GM23338 (cell line): ENCODE measurements around the gene LEMD2. TPM values are rescaled to one million over a fixed set of nuclear protein-coding genes. Genes with fewer than 3 reads are reported as not detected.

Experiments used
- ATAC-seq: fragments of 200-7000 bp; cut with Tn5 transposase; 3 replicates; pipeline ENCODE4 v1.9.1; 2020
- DNase-seq: peaks from one replicate; pipeline ENCODE4 v3.0.0-alpha.2; 2015; ENCODE audit warnings: low spot score
- H2AFZ ChIP-seq: fragments of 200-600 bp; sonication (generic); 2 replicates; pipeline ENCODE4 v1.8.0; 2016; ENCODE audit warnings: antibody characterized with exemption, mild to moderate bottlenecking, moderate library complexity
- H3F3A ChIP-seq: fragments of 200-600 bp; sonication (generic); replicated peaks from 2 replicates; pipeline ENCODE4 v1.8.0; 2017; ENCODE audit warnings: antibody characterized with exemption, mixed run types, low read depth
- H3K27ac ChIP-seq: fragments of 200-600 bp; sonication (generic); 2 replicates; pipeline ENCODE4 v1.6.1; 2016; ENCODE audit warnings: low read depth
- H3K27me3 ChIP-seq: fragments of 200-600 bp; sonication (generic); 2 replicates; pipeline ENCODE4 v1.8.0; 2016; ENCODE audit warnings: mild to moderate bottlenecking, mixed run types, moderate library complexity; ENCODE audit not compliant: insufficient read depth
- H3K36me3 ChIP-seq: fragments of 200-600 bp; sonication (generic); 2 replicates; pipeline ENCODE4 v1.8.0; 2016; ENCODE audit warnings: mild to moderate bottlenecking; ENCODE audit not compliant: insufficient read depth
- H3K4me1 ChIP-seq: fragments of 200-600 bp; sonication (generic); 2 replicates; pipeline ENCODE4 v1.8.0; 2016; ENCODE audit warnings: mild to moderate bottlenecking, moderate library complexity; ENCODE audit not compliant: insufficient read depth
- H3K4me2 ChIP-seq: fragments of 200-600 bp; sonication (generic); 2 replicates; pipeline ENCODE4 v1.7.1; 2017; ENCODE audit warnings: mixed run types
- H3K4me3 ChIP-seq: fragments of 200-600 bp; sonication (generic); 2 replicates; pipeline ENCODE4 v1.6.1; 2016; ENCODE audit warnings: mixed run types
- H3K79me2 ChIP-seq: fragments of 200-600 bp; sonication (generic); replicated peaks from 2 replicates; pipeline ENCODE4 v1.8.0; 2017; ENCODE audit warnings: mild to moderate bottlenecking; ENCODE audit not compliant: insufficient read depth
- H3K9me2 ChIP-seq: fragments of 200-600 bp; sonication (generic); 2 replicates; pipeline ENCODE4 v1.8.0; 2017; ENCODE audit not compliant: insufficient read depth
- H4K20me1 ChIP-seq: fragments of 200-600 bp; sonication (generic); replicated peaks from 2 replicates; pipeline ENCODE4 v1.8.0; 2017; ENCODE audit warnings: mild to moderate bottlenecking; ENCODE audit not compliant: insufficient read depth
- H3K27ac Mint-ChIP-seq: 2 replicates; pipeline ENCODE4 v1.8.0; 2020; ENCODE audit warnings: inconsistent platforms, mild to moderate bottlenecking, moderate library complexity, mixed read lengths
- H3K27me3 Mint-ChIP-seq: 3 replicates; pipeline ENCODE4 v1.8.0; 2022; ENCODE audit warnings: low read depth, mild to moderate bottlenecking, moderate library complexity, mixed read lengths, inconsistent platforms; ENCODE audit not compliant: insufficient read depth, poor library complexity
- H3K36me3 Mint-ChIP-seq: 3 replicates; pipeline ENCODE4 v1.8.0; 2021; ENCODE audit warnings: low read depth, mild to moderate bottlenecking, inconsistent platforms, moderate library complexity, mixed read lengths
- H3K4me1 Mint-ChIP-seq: 3 replicates; pipeline ENCODE4 v1.8.0; 2020; ENCODE audit warnings: mild to moderate bottlenecking, inconsistent platforms, mixed read lengths
- H3K4me3 Mint-ChIP-seq: 3 replicates; pipeline ENCODE4 v1.8.0; 2021; ENCODE audit warnings: moderate library complexity, mild to moderate bottlenecking, inconsistent platforms, mixed read lengths
- H3K9me3 Mint-ChIP-seq: 3 replicates; pipeline ENCODE4 v1.8.0; 2020; ENCODE audit warnings: moderate library complexity, mild to moderate bottlenecking, inconsistent platforms, mixed read lengths
- CREB1 ChIP-seq: fragments of 250-450 bp; sonication (Bioruptor Pico); IDR thresholded peaks from 2 replicates; pipeline ENCODE4 v1.5.0; 2020; ENCODE audit warnings: low read depth, mild to moderate bottlenecking, moderate library complexity
- CTCF ChIP-seq, 2 experiments: fragments of 200-600 bp in 1 of 2; sonication (generic) in 1 of 2; conservative IDR thresholded peaks; 2 replicates each; pipeline versions ENCODE4 v1.5.1 to v1.6.1; 2016 to 2017; ENCODE audit warnings: antibody characterized with exemption in 2 of 2, low read depth in 2 of 2, mild to moderate bottlenecking in 2 of 2, moderate library complexity in 1 of 2
- EZH2 ChIP-seq: fragments of 200-600 bp; sonication (generic); IDR thresholded peaks from one replicate; pipeline ENCODE4 v1.8.0; 2017; ENCODE audit warnings: antibody characterized with exemption, mild to moderate bottlenecking, low read depth; ENCODE audit not compliant: unreplicated experiment
- EZH2phosphoT487 ChIP-seq: fragments of 200-600 bp; sonication (generic); IDR thresholded peaks from one replicate; pipeline ENCODE4 v1.8.1; 2018; ENCODE audit warnings: antibody characterized with exemption; ENCODE audit not compliant: unreplicated experiment
- NANOG ChIP-seq: IDR thresholded peaks from 2 replicates; pipeline ENCODE4 v1.6.1; 2016; ENCODE audit warnings: antibody characterized with exemption, borderline replicate concordance
- ZNF114 ChIP-seq: fragments of 250-450 bp; sonication (Bioruptor Pico); IDR thresholded peaks from 2 replicates; pipeline ENCODE4 v1.5.0; 2020; ENCODE audit warnings: mild to moderate bottlenecking, moderate library complexity
- ZNF331 ChIP-seq: fragments of 250-450 bp; sonication (Bioruptor Pico); IDR thresholded peaks from 2 replicates; pipeline ENCODE4 v1.5.0; 2020; ENCODE audit warnings: low read depth, mild to moderate bottlenecking, moderate library complexity
- polyA plus RNA-seq: library from polyadenylated mRNA; unstranded; fragments of >200 nt; fragmentation: Nextera tagmentation; extraction: Ambion mirVana; gene quantifications from 2 replicates; pipeline ENCODE4 v1.2.1, GENCODE V29; 2016
- total RNA-seq: library from RNA; depleted of rRNA; stranded (reverse); fragments of >200 nt; shearing (Covaris generic); gene quantifications from 2 replicates; pipeline ENCODE4 v1.2.3, GENCODE V29; 2014
- TF ChIP-seq, protein P1 (sequence below): fragments of 250-450 bp; sonication (Bioruptor Pico); IDR thresholded peaks from 2 replicates; pipeline ENCODE4 v1.5.0; 2020; ENCODE audit warnings: mild to moderate bottlenecking, moderate library complexity
- TF ChIP-seq, protein P2 (sequence below): IDR thresholded peaks from 2 replicates; pipeline ENCODE4 v1.6.1; 2016; ENCODE audit warnings: antibody characterized with exemption

The LEMD2 gene
- total and polyA plus RNA-seq, 2 experiments from 2014 or later = 28.6 to 64.7 TPM

- ATAC-seq (peak; percentile 47), DNase-seq (peak; percentile 48)
- no peaks in the 10 kb centered on the region for H3K9me3 Mint-ChIP-seq
- H2AFZ ChIP-seq = no peak overlapping the region
- H3K36me3 Mint-ChIP-seq = peaks cover 88% of the 10 kb centered on the region
- H3K27me3 Mint-ChIP-seq = peaks cover 12% of the 10 kb centered on the region
- no peak overlapping the region for H3K4me2 ChIP-seq
- no peaks in the 10 kb centered on the region; the same call in 1 of the 2 replicates for H4K20me1 ChIP-seq
- no peak overlapping the region; the same call in 2 of the 3 replicates for H3K4me3 Mint-ChIP-seq
- TF ChIP-seq ZNF331 (CRISPR knock-in tag) = no peak
- peak; percentile 39 to 48 for TF ChIP-seq CTCF (conservative IDR thresholded peaks at IDR 0.05; ENCODE audit: low read depth in 2 of 2)
- H3K9me2 ChIP-seq = no peaks in the 10 kb centered on the region
- H3F3A ChIP-seq = no peaks in the 10 kb centered on the region; the same call in 1 of the 2 replicates
- H3K27me3 ChIP-seq = no peaks in the 10 kb centered on the region
- H3K4me1 ChIP-seq = peaks cover 38% of the 10 kb centered on the region
- peak overlapping the region; percentile 61 for H3K27ac ChIP-seq
- H3K36me3 ChIP-seq = peaks cover 26% of the 10 kb centered on the region
- H3K79me2 ChIP-seq = no peaks in the 10 kb centered on the region; the same call in 1 of the 2 replicates
- H3K27ac Mint-ChIP-seq = peak overlapping the region; percentile 95
- no peak overlapping the region for H3K4me3 ChIP-seq
- H3K4me1 Mint-ChIP-seq = peaks cover 48% of the 10 kb centered on the region
Observed at GRCh38 chr6:33779290-33779689, 9.6 kb downstream of the LEMD2 start.

DNA sequence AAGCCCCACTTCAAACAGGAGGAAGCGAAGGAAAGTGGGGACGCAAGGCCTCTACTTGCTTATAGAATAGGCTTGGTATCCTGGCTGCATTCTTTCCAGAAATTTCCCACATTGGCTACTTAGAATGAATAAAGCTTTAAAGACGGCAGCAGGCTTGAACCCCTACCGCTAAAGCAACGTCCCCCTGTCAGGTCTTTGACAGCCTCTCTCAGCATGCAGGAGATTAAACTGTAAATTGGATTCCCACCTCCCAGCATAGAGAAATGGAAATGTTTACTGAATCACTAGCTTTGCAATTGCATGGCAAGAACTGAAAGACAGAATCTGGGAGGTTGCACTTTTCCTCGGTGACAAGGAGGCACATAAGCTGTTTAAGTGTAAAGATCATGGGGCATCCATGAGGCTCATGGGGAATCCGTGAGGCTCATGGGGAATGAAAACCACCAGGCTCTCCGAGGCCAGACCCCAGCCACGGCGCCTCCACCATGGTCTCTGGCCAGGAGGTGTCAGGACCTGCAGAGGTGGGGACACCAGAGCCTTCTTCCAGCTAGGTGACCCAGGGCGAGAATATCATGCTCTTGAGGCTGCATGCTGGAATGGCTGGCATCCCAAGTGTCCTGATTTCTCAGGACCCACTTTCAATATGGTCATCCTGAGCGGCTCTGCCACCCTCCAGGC lies 10.3 kb downstream of the LEMD2 start:
- DNase-seq = no peak
- Histone ChIP-seq H3K36me3 (peaks cover 23% of the 10 kb centered on the region), H3K4me2 (no peak overlapping the region), H3K27ac (0 out of 2 replicates have a peak overlapping the region, but pooled peaks have one; percentile 61), H3F3A (no peaks in the 10 kb centered on the region; the same call in 1 of the 2 replicates), H4K20me1 (no peaks in the 10 kb centered on the region; the same call in 1 of the 2 replicates), H3K27me3 (no peaks in the 10 kb centered on the region), H3K4me3 (no peak overlapping the region), H2AFZ (no peak overlapping the region), H3K79me2 (no peaks in the 10 kb centered on the region; the same call in 1 of the 2 replicates), H3K4me1 (peaks cover 38% of the 10 kb centered on the region), H3K9me2 (no peaks in the 10 kb centered on the region)
- Mint-ChIP-seq H3K9me3 (no peaks in the 10 kb centered on the region), H3K4me1 (peaks cover 48% of the 10 kb centered on the region), H3K4me3 (no peak overlapping the region), H3K36me3 (peaks cover 81% of the 10 kb centered on the region), H3K27ac (no peak overlapping the region), H3K27me3 (peaks cover 12% of the 10 kb centered on the region)
- ATAC-seq = no peak
- no peak for TF ChIP-seq EZH2phosphoT487
- no peak for TF ChIP-seq CTCF (conservative IDR thresholded peaks at IDR 0.05; ENCODE audit: low read depth in 2 of 2)
- TF ChIP-seq, protein P1, sequence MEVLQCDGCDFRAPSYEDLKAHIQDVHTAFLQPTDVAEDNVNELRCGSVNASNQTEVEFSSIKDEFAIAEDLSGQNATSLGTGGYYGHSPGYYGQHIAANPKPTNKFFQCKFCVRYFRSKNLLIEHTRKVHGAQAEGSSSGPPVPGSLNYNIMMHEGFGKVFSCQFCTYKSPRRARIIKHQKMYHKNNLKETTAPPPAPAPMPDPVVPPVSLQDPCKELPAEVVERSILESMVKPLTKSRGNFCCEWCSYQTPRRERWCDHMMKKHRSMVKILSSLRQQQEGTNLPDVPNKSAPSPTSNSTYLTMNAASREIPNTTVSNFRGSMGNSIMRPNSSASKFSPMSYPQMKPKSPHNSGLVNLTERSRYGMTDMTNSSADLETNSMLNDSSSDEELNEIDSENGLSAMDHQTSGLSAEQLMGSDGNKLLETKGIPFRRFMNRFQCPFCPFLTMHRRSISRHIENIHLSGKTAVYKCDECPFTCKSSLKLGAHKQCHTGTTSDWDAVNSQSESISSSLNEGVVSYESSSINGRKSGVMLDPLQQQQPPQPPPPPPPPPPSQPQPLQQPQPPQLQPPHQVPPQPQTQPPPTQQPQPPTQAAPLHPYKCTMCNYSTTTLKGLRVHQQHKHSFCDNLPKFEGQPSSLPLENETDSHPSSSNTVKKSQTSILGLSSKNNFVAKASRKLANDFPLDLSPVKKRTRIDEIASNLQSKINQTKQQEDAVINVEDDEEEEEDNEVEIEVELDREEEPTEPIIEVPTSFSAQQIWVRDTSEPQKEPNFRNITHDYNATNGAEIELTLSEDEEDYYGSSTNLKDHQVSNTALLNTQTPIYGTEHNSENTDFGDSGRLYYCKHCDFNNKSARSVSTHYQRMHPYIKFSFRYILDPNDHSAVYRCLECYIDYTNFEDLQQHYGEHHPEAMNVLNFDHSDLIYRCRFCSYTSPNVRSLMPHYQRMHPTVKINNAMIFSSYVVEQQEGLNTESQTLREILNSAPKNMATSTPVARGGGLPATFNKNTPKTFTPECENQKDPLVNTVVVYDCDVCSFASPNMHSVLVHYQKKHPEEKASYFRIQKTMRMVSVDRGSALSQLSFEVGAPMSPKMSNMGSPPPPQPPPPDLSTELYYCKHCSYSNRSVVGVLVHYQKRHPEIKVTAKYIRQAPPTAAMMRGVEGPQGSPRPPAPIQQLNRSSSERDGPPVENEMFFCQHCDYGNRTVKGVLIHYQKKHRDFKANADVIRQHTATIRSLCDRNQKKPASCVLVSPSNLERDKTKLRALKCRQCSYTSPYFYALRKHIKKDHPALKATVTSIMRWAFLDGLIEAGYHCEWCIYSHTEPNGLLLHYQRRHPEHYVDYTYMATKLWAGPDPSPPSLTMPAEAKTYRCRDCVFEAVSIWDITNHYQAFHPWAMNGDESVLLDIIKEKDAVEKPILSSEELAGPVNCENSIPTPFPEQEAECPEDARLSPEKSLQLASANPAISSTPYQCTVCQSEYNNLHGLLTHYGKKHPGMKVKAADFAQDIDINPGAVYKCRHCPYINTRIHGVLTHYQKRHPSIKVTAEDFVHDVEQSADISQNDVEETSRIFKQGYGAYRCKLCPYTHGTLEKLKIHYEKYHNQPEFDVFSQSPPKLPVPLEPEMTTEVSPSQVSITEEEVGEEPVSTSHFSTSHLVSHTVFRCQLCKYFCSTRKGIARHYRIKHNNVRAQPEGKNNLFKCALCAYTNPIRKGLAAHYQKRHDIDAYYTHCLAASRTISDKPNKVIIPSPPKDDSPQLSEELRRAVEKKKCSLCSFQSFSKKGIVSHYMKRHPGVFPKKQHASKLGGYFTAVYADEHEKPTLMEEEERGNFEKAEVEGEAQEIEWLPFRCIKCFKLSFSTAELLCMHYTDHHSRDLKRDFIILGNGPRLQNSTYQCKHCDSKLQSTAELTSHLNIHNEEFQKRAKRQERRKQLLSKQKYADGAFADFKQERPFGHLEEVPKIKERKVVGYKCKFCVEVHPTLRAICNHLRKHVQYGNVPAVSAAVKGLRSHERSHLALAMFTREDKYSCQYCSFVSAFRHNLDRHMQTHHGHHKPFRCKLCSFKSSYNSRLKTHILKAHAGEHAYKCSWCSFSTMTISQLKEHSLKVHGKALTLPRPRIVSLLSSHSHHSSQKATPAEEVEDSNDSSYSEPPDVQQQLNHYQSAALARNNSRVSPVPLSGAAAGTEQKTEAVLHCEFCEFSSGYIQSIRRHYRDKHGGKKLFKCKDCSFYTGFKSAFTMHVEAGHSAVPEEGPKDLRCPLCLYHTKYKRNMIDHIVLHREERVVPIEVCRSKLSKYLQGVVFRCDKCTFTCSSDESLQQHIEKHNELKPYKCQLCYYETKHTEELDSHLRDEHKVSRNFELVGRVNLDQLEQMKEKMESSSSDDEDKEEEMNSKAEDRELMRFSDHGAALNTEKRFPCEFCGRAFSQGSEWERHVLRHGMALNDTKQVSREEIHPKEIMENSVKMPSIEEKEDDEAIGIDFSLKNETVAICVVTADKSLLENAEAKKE = no peak
- no peak for TF ChIP-seq CREB1 (CRISPR knock-in tag)
- TF ChIP-seq EZH2 = no peak
- no peak for TF ChIP-seq NANOG
- TF ChIP-seq ZNF114 = no peak
- TF ChIP-seq, protein P2, sequence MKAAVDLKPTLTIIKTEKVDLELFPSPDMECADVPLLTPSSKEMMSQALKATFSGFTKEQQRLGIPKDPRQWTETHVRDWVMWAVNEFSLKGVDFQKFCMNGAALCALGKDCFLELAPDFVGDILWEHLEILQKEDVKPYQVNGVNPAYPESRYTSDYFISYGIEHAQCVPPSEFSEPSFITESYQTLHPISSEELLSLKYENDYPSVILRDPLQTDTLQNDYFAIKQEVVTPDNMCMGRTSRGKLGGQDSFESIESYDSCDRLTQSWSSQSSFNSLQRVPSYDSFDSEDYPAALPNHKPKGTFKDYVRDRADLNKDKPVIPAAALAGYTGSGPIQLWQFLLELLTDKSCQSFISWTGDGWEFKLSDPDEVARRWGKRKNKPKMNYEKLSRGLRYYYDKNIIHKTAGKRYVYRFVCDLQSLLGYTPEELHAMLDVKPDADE = no peak
